Measurements from ENCODE around the gene ZNF837.
"Not testable (repeated sequence)": the region's sequence is repeated elsewhere in the genome, so short reads cannot be mapped to it uniquely, and the experiment has no call there.

Gene ZNF837

DNA sequence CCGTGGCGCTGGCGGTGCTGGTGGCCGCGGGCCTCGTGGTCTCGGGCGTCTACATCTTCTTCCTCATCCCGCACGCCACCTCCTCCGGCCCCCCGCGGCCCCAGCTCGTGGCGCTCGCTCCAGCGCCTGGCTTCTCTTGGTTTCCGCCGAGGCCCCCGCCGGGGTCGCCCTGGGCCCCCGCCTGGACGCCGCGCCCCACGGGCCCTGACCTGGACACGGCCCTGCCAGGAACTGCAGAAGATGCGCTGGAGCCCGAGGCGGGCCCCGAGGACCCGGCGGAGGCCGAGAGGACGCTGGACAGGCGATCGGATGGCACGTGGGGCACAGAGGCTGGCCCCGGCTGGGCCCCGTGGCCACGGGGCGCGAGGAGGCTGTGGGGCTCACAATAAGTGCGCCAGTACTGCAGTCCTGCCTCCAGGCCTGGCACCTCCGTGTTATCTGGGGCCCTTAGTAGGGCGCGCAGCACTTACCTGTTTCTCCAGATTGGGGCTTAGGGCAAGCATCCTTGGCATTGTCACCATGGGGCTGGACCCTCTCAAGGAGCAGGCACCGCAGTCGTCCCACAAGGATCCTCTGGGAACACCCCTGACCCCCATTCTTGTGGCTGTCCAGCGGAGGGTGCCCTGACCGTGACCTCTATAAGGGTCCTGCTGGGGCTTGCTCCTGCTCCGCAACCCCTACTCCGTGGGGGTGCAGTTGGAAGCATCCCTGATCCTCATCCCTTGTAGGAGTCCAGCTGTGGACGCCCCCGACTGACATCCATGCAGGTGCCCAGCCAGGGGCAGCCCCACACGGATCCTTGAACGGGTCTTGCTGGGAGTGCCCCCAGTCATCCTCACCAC, 16.1 kb upstream of the ZNF837 start:
- peak overlapping the region; percentile 25 for H3K4me3 ChIP-seq (ENCODE audit: low read depth, low read length)

DNA sequence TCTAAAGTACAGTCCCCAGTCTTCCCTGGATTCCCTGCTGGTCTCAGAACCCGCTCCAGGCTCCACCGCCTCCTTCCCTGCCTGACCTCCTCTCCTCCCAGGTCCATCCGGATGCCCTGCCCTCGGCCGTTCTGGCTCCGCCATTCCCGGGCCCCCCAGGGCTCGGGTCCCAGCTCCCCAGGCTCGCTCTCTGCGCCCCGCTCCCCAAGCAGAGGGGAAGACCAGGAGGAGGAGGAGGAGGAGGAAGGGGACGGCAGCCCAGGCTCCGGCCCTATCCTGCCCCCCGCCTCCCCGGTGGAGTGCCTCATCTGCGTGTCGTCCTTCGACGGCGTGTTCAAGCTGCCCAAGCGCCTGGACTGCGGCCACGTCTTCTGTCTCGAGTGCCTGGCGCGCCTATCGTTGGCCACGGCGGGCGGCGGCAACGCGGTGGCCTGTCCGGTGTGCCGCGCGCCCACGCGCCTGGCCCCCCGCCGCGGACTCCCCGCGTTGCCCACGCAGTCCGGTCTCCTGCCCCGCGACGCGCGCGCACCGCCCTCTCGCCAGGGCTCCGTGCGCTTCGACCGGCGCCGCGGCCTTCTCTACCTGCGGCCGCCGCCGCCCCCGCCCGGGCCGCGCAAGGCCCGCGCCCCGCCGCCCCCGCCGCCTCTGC, 15.3 kb upstream of the ZNF837 start:
- H3K4me3 ChIP-seq (ENCODE audit: low read depth, low read length): peak overlapping the region; percentile 25

- peak within 1 kb of the TSS; percentile 25 for H3K4me3 ChIP-seq (ENCODE audit: low read depth, low read length)
These were observed 14.6 kb upstream of the ZNF837 start, which contains the start of gene RNF225 for GRCh38 chr19:58395220-58395978. Gene RNF225, plus strand, starts transcription at chr19:58395656. Its CDS starts 434 bp downstream, at chr19:58396090.

- no peak overlapping the region for H3K4me3 ChIP-seq (ENCODE audit: low read depth, low read length)
These were observed 14.0 kb upstream of the ZNF837 start for GRCh38 chr19:58394821-58395219.

- no peak overlapping the region for H3K4me3 ChIP-seq (ENCODE audit: low read depth, low read length)
These were observed 12.8 kb upstream of the ZNF837 start for GRCh38 chr19:58393725-58394033.

- H3K4me3 ChIP-seq (ENCODE audit: low read depth, low read length): no peak overlapping the region
These were observed 12.3 kb upstream of the ZNF837 start for GRCh38 chr19:58392945-58393724.

DNA sequence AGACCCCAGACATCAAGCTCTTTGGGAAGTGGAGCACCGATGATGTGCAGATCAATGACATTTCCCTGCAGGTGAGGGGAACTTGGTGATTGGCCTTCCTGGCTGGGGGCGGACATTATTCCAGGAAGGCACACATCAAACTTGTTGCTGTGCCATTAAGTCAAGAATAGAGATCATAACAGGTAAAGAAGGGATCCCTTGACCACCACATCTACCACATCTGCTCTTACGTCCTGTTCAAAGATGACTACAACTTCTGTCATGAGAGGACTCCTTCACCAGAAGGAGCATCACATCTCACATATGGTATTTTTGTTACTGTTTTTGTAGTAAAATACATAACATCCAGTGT, 7.3 kb upstream of the ZNF837 start:
- peak overlapping the region; percentile 89 for H3K4me3 ChIP-seq (ENCODE audit: low read depth, low read length)

GRCh38 chr19:58387338-58388174, 6.7 kb upstream of the ZNF837 start:
- H3K4me3 ChIP-seq (ENCODE audit: low read depth, low read length): peak overlapping the region; percentile 89

- peak within 1 kb of the TSS; percentile 89 for H3K4me3 ChIP-seq (ENCODE audit: low read depth, low read length)
These were observed 5.9 kb upstream of the ZNF837 start, which contains the start of gene RPS5 for GRCh38 chr19:58386576-58387337. Gene RPS5, plus strand, starts transcription at chr19:58387269. Its CDS starts 869 bp downstream, at chr19:58388138.

- H3K4me3 ChIP-seq (ENCODE audit: low read depth, low read length): peak overlapping the region; percentile 89
These were observed 5.2 kb upstream of the ZNF837 start for GRCh38 chr19:58385891-58386575.

GRCh38 chr19:58385313-58385890, 4.6 kb upstream of the ZNF837 start:
- no peak overlapping the region for H3K4me3 ChIP-seq (ENCODE audit: low read depth, low read length)

DNA sequence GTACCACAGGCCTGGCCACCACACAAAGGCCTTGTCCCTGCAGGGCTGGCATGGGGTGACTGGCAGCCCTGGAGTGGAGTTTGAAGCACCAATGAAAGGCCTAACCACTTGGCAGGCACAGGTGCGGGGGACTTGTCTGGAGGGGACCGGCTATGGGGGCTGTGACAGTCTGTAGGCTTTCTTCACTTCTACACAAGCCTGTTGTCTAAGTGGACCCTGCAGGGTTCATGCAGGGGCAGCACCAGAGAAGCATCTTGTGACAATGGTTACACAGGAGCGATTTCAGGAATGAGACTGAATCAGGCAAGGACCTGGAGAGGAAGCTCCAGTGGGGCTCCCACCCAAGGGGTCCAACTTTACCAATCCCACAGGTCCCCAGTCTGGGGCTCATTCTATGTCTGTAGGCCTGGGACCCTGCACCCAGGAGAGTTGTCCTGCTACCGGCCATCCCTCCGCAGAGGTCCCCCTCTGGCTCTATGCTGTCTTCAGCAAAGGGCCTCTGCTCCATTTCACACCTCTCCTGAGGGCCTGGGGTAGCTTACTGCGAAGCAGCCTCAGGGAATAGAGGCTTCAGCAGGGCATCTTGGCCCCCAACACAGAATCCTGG, 2.3 kb upstream of the ZNF837 start:
- no peak overlapping the region for H3K4me3 ChIP-seq (ENCODE audit: low read depth, low read length)

GRCh38 chr19:58381460-58382212, 806 bp upstream of the ZNF837 start:
- peak overlapping the region; percentile 54 for H3K4me3 ChIP-seq (ENCODE audit: low read depth, low read length)

DNA sequence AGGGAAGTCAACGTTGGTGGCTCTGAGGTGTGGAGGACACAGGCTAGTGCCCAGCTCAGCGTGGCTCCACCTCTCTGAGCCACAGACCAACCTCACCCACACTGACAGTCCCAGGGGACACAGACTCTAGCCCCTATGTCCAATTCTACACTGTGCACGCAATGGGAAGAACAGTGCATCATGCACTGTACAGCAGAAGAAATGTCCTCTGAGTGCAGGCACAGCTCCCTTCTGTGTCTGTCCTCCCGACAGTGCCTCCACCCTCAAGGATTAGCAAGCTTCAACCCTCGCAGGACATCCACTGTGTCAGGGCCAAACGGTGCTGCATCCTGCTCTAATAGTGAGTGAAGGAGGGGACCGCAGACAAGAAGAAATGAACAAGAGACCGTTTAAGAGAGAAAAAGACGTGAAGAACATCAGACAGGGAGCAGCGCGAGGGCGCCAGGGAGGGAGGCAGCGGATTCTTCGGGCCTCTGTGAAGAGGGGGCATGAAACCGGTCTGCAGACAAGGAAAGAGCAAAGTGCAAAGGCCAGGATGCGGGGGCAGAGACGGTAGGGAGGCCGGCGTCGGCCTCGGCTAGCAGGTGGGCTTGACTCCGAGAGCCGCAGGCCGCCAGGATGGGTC, 681 bp downstream of the ZNF837 start:
- peak overlapping the region; percentile 77 for H3K4me3 ChIP-seq (ENCODE audit: low read depth, low read length)

DNA sequence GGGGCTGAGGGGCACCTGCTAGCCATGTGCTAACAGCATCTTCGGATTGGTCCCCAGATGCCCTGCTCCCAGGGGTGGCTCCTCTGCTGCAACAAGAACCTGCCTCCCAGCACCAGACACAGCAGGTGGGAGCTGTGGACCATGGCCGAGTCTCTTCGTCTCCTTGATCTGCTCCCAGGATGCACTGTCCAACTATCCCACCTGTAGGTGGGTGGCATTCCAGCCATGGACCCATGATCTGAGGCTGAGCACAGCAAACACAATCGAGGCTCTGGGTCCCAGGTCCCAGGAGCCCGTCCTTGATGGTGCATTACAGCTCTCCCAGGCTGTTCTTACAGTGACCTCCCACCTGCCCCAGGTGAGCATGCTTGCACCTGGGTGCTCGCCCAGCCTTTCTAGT, 1.6 kb downstream of the ZNF837 start:
- no peak overlapping the region for H3K4me3 ChIP-seq (ENCODE audit: low read depth, low read length)

GRCh38 chr19:58376724-58377123, 4.1 kb downstream of the ZNF837 start:
- H3K4me3 ChIP-seq (ENCODE audit: low read depth, low read length): not testable (repeated sequence)

DNA sequence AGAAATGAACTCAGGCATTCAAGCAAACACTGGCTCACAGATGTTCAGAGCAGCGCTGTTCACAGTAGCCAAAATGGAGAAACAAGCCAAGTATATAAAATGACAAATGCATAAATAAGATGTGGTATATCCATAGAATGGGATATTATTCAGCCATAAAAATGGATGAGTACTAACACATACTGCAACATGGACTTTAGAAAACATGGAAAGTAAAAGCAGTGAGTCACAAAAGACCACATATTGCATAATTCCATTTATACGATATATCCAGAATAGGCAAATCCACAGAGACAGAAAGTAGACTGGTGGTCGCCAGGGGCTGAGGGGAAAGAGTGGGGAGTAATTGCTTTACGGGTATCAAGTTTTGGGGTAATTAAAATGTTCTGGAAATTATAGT, 6.6 kb downstream of the ZNF837 start:
- H3K4me3 ChIP-seq (ENCODE audit: low read depth, low read length): no peak overlapping the region

Data from iPS-11a (cell line).